Posterior cingulate gyrus (tissue), 11 donors: ENCODE data around the gene PRKCB.

Source experiments
- DNase-seq, 10 donors: peaks; one replicate each; pipeline versions ENCODE4 v3.0.0 to v3.0.0-alpha.2; 2020 to 2021; ENCODE audit warnings: mixed read lengths in 3 of 10
- intact Hi-C: fragments of 100-400 bp; cut with DNase I; formaldehyde crosslinking; loops from one replicate; pipeline ENCODE4 v1.15.1; 2023

Gene PRKCB

GRCh38 chr16:24113115-24113745 lies 277.4 kb downstream of the PRKCB start:
- no peak for DNase-seq

GRCh38 chr16:24114876-24115275 lies 279.1 kb downstream of the PRKCB start:
- DNase-seq, result no peak
- intact Hi-C loops, result no loop called here

More at GRCh38 chr16:24113115-24113745, 277.4 kb downstream of the PRKCB start:
- intact Hi-C loops, result no loop called here

GRCh38 chr16:24116046-24116776 lies 280.4 kb downstream of the PRKCB start:
- intact Hi-C loops, result no loop called here
- DNase-seq, result no peak

DNA sequence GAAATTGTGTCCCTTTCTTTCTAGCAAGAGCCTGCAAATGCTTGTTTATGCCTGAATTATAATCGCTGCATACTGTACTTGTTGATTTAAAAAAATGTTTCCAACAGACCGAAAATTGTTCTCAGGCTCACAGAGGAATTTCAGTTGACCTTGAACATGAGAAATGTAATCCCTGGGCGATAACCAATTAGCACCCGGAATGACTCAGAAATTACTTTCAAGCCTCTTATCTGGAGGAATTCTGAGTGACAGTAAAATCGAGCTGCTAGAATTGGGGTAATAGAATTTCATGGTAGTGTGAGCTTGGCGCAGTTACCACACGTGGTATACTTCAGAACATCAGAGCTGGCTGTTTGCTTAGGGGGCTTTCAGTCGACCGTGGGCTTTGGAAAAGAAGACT lies 281.2 kb downstream of the PRKCB start:
- intact Hi-C loops, result no loop called here
- no peak for DNase-seq

GRCh38 chr16:24117680-24118079 lies 281.9 kb downstream of the PRKCB start:
- no peak for DNase-seq
- intact Hi-C loops, result no loop called here

DNA sequence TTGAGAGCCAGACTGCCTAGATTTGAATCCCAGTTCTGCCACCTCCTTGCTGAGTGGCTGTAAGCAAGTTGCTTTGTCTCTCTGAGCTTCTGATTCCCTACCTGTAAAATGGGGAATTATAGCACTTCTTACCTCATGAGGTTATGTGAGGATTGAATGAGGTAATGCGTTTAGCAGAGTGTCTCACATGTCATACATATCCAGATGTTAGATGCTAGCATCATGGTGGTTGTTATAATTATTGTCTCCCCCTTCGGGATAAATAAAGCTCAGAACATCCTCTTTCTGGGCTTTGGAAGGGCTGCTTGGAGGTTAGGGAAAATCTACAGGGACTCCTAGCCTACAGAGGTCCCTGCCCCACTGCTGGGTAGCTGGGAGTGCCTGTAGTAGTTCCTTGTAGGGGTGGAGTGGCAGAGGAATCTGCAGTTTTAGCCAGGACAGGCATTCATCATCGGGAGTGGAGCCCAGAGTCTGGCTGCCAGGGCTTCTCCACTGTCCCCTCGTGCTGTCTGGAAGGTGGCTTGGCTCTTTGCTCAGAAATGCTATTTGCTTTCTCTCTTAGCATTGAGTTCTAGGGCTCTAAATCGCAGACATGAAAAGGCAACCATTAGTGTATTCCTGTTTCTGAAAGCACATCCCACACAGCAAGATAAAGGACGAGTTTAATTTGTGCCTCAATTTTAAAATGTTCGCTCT lies 282.5 kb downstream of the PRKCB start:
- DNase-seq, result peak in 3 of 10 donors; percentile 20 to 84 (median 29)
- intact Hi-C loops, result no loop called here

- no peak for DNase-seq
- intact Hi-C loops, result loop anchor here (5.0 kb wide), 1 partner anchor 87 kb away; no protein-coding TSS in a partner anchor
These were observed 284.0 kb downstream of the PRKCB start for GRCh38 chr16:24119807-24120206.

DNA sequence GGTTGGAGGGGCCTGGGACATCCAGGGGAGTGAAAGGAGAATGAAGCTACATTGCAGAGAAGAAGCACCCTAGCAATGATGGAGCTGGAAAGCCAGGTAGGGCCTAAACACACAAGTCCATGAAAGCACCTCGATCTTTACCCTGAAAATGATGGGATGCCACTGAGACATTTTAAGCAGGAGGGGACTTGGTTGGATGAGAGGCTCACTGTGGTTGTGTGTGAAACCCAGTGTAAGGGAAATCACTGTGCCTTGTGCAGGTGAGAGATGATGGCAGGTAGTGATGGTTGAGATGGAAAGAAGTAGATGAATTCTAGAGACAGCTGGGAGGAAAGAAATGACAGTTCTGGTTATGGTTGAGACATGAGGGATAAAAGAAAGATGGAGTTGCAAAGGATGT lies 287.5 kb downstream of the PRKCB start:
- intact Hi-C loops, result loop anchor here (5.0 kb wide), 1 partner anchor 84 kb away; no protein-coding TSS in a partner anchor
- no peak for DNase-seq

- intact Hi-C loops, result loop anchor here (5.0 kb wide), 1 partner anchor 83 kb away; no protein-coding TSS in a partner anchor
- peak in 1 of 10 donors; percentile 12 for DNase-seq
These were observed 288.5 kb downstream of the PRKCB start for GRCh38 chr16:24124291-24124690.

GRCh38 chr16:24125214-24125613 lies 289.4 kb downstream of the PRKCB start:
- no peak for DNase-seq
- intact Hi-C loops, result no loop called here

- intact Hi-C loops, result no loop called here
- no peak for DNase-seq
These were observed 293.7 kb downstream of the PRKCB start for GRCh38 chr16:24129412-24129918.

- no peak for DNase-seq
- intact Hi-C loops, result no loop called here
These were observed 294.8 kb downstream of the PRKCB start for GRCh38 chr16:24130494-24131085.

- intact Hi-C loops, result no loop called here
- DNase-seq, result no peak
These were observed 295.5 kb downstream of the PRKCB start for GRCh38 chr16:24131294-24131693.

- DNase-seq, result no peak
- intact Hi-C loops, result no loop called here
These were observed 296.4 kb downstream of the PRKCB start for GRCh38 chr16:24132048-24132796.

DNA sequence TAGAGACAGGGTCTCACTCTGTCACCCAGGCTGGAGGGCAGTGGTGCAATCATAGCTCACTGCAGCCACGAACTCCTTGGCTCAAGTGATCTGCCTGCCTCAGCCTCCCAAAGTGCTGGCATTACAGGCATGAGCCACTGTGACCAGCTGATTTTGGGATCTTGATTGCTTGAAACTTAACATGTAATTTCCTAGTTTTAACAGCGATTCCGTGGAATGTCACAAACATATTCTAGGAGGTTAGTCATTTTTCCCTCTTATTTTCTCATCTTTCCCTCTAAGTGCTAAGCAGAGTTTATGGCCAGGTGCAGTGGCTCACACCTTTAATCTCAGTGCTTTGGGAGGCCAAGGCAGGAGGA lies 297.0 kb downstream of the PRKCB start:
- no peak for DNase-seq
- intact Hi-C loops, result no loop called here

GRCh38 chr16:24135624-24136565 lies 300.1 kb downstream of the PRKCB start:
- intact Hi-C loops, result no loop called here
- no peak for DNase-seq

GRCh38 chr16:24138024-24138423 lies 302.2 kb downstream of the PRKCB start:
- DNase-seq, result no peak
- intact Hi-C loops, result no loop called here

GRCh38 chr16:24138575-24138974 lies 302.8 kb downstream of the PRKCB start:
- intact Hi-C loops, result no loop called here
- no peak for DNase-seq

- DNase-seq, result no peak
- intact Hi-C loops, result no loop called here
These were observed 303.5 kb downstream of the PRKCB start for GRCh38 chr16:24139282-24139681.
